ENCODE data around the gene KLC3. TPM values are rescaled to one million over a fixed set of nuclear protein-coding genes. Genes with fewer than 3 reads are reported as not detected.

Gene KLC3
- total and polyA plus RNA-seq, 7 donors = 0.09 TPM; not detected in 6

- no peak overlapping the region for H3K27ac ChIP-seq
- no peaks in the 10 kb centered on the region for H3K27me3 ChIP-seq
- no peak for TF ChIP-seq POLR2AphosphoS5 (IDR thresholded peaks at IDR 0.05)
- TF ChIP-seq EP300 (IDR thresholded peaks at IDR 0.05) = no peak
- TF ChIP-seq CTCF (IDR thresholded peaks at IDR 0.05) = no peak
- no peak for TF ChIP-seq POLR2A (IDR thresholded peaks at IDR 0.05)
- H3K36me3 ChIP-seq = peaks cover 0 to 46% (median 5%) of the 10 kb centered on the region in 4 donors
- no peak overlapping the region for H3K4me3 ChIP-seq
- intact Hi-C loops (cut with DNase I) = no loop called here
- no peak for DNase-seq
- no peaks in the 10 kb centered on the region for H3K4me1 ChIP-seq
- no peaks in the 10 kb centered on the region for H3K9me3 ChIP-seq
- 94% methylated on average over 12 of the region's 12 CpGs for WGBS, 2 donors
Measured at GRCh38 chr19:45358213-45358792, 17.8 kb downstream of the KLC3 start.

GRCh38 chr19:45361608-45362007 lies 21.1 kb downstream of the KLC3 start:
- no peak for TF ChIP-seq POLR2A (IDR thresholded peaks at IDR 0.05)
- TF ChIP-seq POLR2AphosphoS5 (IDR thresholded peaks at IDR 0.05) = no peak
- TF ChIP-seq EP300 (IDR thresholded peaks at IDR 0.05) = no peak
- TF ChIP-seq CTCF (IDR thresholded peaks at IDR 0.05) = no peak
- DNase-seq = no peak
- no peaks in the 10 kb centered on the region for H3K9me3 ChIP-seq
- intact Hi-C loops (cut with DNase I) = no loop called here
- H3K36me3 ChIP-seq = peaks cover 0 to 38% (median 3%) of the 10 kb centered on the region in 4 donors
- WGBS, 2 donors = 94% methylated on average over 14 of the region's 14 CpGs
- H3K4me1 ChIP-seq = no peaks in the 10 kb centered on the region
- H3K27me3 ChIP-seq = no peaks in the 10 kb centered on the region
- no peak overlapping the region for H3K4me3 ChIP-seq
- H3K27ac ChIP-seq = no peak overlapping the region

- 91 to 93% methylated on average over 16 of the region's 16 CpGs for WGBS, 2 donors
- no peak for TF ChIP-seq EP300 (IDR thresholded peaks at IDR 0.05)
- TF ChIP-seq CTCF (IDR thresholded peaks at IDR 0.05) = no peak
- TF ChIP-seq POLR2AphosphoS5 (IDR thresholded peaks at IDR 0.05) = no peak
- no peak for TF ChIP-seq POLR2A (IDR thresholded peaks at IDR 0.05)
- Histone ChIP-seq H3K4me1 (no peaks in the 10 kb centered on the region), H3K27me3 (no peaks in the 10 kb centered on the region), H3K27ac (no peak overlapping the region), H3K36me3 (peaks cover 0 to 38% (median 3%) of the 10 kb centered on the region in 4 donors), H3K9me3 (no peaks in the 10 kb centered on the region), H3K4me3 (no peak overlapping the region)
- DNase-seq = no peak
- intact Hi-C loops (cut with DNase I) = no loop called here
Measured at GRCh38 chr19:45362291-45362690, 21.7 kb downstream of the KLC3 start.

GRCh38 chr19:45363861-45364459 lies 23.4 kb downstream of the KLC3 start:
- Histone ChIP-seq H3K4me1 (peaks cover 0 to under 1% (median 0%) of the 10 kb centered on the region in 4 donors), H3K9me3 (no peaks in the 10 kb centered on the region), H3K27ac (no peak overlapping the region), H3K27me3 (no peaks in the 10 kb centered on the region), H3K4me3 (no peak overlapping the region), H3K36me3 (peaks cover 0 to 38% (median 3%) of the 10 kb centered on the region in 4 donors)
- intact Hi-C loops (cut with DNase I) = no loop called here
- DNase-seq = no peak
- TF ChIP-seq POLR2A (IDR thresholded peaks at IDR 0.05) (no peak), CTCF (IDR thresholded peaks at IDR 0.05) (no peak), EP300 (IDR thresholded peaks at IDR 0.05) (no peak), POLR2AphosphoS5 (IDR thresholded peaks at IDR 0.05) (no peak)
- 94 to 95% methylated on average over 44 of the region's 44 CpGs for WGBS, 2 donors

All from sigmoid colon (tissue), 7 donors.